ENCODE results near the gene ANKRD40CL. TPM values are rescaled to one million over a fixed set of nuclear protein-coding genes. Genes with fewer than 3 reads are reported as not detected.

ANKRD40CL gene
- polyA plus RNA-seq, 10 donors: 0.18 to 0.36 (median 0.25) TPM; not detected in 5

DNA sequence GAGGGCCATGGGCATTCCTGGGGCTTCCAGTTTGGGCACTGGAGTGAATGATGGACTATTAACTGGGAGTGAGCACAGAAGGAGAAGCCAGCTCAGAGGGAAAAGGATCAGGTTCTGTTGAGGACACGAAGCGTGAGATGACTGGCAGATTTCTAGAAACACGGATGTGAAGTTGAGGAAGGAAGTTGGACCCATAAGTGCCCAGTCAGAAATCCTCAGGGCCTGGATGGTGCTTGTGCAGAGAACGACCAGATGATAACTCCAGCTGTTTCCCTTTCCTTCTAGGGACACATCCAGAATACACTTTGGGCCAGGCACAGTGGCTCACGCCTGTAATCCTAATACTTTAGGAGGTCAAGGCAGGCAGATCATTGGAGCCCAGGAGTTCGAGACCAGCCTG is 23.3 kb upstream of the ANKRD40CL start:
- peak in 1 of 3 donors; percentile 32 for DNase-seq

DNA sequence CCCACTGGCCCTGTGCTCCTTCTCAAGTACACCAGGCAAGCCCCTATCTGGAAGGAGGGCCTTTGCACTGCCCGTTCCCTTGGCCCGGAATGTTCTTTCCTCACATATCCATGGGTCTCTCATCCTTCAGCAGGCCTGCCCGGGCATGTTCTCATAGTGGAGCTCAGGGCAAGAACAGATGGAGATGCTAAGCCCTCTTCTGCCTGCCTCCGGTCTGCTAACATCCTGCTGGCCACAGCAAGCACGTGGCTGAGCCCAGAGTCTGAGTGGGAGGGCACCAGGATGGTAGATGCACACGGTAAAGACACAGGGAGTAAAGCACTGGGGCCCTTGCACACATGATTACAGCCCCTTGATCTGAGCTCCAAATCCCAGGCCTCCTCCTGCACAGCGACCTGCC is 19.8 kb upstream of the ANKRD40CL start:
- DNase-seq: no peak

DNA sequence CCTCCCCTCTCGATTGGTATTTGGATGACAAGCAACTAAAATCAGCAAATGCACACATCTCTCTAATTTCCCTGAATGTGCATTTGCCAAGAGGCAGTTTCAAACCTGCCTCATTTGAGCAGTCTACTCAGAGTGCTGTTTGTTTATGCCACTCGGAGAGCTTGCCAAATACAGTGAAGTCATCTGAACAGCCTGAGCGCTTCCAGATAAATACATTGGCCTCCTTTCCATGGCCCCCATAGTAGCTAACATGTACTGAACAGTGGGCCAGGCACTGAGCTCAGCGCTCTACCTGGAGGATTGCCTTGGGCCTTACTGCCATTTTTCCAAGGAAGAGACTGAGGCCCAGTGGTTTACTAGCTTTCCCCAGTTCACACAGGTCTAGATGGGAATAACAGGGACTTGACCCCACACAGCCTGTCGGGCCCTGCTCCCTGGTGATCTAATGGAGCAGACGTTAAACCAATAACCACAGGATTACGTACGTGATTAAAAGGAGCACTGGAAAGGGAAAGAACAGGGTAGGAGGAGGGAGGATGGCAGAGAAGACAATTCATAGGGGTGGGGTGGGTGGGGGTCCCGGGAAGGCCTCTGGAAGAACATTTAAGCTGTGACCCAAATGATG is 18.7 kb upstream of the ANKRD40CL start:
- DNase-seq: peak in 2 of 3 donors; percentile 53 to 78

DNA sequence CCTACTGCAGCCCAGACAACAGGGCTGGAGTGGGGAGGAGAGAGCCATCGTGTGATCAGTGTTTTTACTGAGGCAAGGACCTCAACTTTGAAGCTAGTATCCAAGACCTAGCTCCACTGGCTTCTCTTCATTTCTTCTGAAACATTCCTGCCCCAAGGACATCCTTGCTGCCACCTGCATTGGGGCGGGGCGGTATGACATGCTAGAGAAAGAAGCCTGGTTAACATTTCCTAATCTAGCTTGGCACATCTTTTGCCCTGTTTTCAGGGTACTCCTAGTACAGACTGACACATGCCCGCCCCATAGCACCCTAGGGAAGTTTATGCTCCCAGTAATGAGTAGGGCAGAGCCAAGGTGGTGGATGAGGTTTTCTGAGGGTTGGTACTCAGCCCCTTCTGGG is 17.8 kb upstream of the ANKRD40CL start:
- DNase-seq: no peak

DNA sequence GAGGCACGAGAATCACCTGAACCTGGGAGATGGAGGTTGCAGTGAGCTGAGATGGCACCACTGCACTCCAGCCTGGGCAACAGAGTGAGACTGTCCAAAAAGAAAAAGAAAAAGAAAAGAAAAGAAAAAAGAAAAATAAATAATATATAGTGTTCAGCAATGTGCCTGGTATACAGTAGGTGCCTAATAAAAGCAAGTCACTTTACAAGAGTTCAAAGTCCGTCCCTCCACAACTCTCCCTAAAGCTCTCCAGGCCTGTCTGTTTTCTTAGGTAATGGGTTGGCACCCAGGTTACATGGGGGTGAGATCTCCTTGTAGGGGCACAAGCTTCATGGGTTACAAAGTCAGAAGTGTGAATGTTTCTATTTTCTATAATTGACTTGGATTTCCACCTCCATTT is 16.6 kb upstream of the ANKRD40CL start:
- no peak for DNase-seq

DNA sequence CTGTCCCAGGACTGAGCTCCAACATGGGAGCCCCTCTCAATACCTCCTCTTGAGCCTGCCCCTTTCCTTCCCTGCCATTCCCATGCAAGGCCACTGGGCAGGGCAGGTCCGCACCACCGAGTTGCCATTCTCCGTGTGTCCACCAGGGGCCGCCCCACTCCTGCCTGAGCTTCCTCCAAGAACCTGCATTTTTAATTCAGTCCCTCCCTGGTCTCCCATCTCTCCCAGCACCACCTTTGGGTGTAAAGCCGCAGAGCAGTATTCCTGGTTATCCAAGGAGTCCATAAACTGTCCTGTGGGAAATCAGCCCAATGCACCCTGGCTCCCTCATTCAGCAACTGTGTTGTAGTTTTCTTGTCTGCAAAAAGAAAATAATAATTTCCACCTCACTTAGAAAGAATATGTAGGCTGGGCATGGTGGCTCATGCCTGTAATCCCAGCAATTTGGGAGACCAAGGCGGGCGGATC is 15.9 kb upstream of the ANKRD40CL start:
- DNase-seq: peak; percentile 78 to 90 (median 85)

DNA sequence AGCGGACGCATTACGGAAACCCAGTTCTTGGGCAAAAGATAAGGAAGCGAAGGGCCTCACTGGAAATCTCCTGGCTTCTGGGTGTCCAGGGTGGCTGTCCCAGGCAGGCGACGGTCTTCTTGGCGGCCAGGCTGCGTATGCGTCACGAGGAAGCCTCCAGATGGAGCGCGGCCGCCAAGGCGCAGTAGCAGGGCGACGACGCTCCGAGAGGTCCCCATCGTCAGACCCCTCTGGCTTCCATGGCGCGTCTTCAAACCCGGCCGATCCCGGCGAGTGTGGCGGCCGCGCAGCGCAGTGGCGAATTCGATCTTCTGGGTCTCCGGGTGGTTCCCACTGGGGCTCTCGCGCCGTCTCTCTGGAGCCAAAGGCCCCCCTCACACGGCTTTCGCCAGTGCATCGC is 13.8 kb upstream of the ANKRD40CL start:
- DNase-seq: peak in 1 of 3 donors; percentile 34

DNA sequence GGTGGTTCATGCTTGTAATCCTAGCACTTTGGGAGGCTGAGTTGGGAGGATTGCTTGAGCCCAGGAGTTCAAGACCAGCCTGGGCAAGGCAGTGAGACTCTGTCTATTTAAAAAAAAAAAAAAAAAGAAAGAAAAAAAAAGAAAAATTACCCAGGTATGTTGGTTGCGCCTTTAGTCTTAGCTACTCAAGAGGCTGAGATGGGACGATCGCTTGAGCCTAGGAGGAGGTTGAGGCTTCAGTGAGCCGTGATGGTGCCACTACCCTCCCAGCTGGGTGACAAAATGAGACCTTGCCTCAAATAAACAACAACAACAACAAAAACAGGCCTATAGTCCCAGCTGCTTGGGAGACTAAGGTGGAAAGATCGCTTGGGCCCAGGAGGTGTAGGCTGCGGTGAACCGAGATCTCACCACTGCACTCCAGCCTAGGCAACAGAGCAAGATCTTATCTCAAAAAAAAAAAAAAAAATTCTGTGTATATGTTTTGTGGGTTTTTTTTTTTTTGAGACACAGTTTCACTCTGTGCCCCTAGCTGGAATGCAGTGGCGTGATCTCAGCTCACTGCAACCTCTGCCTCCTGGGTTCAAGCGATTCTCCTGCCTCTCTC is 12.5 kb upstream of the ANKRD40CL start:
- no peak for DNase-seq

DNA sequence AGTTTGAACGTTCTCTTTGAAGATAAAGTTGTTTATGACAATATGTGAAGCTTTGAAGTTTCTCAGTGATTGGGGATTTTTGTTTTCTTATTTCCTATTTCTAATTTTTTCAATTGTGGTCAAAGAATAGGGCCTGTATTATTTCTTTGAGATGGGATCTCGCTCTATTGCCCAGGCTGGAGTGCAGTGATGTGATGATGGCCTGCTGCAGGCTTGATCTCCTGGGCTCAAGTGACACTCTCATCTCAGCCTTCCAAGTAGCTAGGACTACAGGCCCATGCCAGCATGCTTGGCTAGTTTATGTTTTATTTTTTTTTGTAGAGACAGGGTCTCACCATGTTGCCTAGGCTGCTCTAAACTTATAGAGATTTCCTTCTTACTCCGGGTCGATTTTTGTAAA is 11.7 kb upstream of the ANKRD40CL start:
- no peak for DNase-seq

DNA sequence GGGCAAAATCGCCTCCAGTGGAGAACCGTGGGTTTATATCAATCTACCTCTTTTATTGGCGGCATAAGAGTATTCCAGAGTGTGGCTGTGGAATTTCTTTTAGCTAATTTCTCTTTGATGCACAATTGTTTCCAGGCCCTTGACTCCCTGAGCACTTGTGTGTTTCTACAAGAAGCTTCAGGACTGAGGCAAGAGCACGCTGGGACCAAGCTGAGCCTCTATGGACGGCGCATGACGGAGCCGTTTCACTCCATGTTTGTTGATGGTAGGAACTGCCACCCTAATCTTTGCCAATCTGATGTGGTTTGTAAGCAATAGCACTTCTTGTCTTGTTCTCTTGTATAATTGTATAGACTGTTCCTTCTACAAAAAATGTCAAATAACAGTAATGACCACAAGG is 11.2 kb upstream of the ANKRD40CL start:
- no peak for DNase-seq

DNA sequence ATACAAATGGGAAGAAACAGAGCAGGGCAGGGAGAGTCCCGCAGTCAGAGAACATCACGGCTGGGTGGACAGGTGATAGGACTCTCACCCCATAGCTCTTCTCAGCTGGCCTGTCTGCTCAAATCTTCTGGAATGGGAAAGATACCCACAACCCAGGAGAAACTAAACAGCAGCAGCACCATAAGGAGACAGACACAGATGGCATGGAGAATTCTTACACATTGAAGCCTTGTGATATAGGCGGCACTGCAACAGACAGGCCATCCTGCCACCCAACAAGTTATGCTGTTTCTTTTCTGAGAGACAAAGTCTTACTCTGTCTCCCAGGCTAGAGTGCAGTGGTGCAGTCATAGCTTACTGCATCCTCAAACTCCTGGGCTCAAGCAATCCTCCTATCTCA is 8.6 kb upstream of the ANKRD40CL start:
- no peak for DNase-seq

DNA sequence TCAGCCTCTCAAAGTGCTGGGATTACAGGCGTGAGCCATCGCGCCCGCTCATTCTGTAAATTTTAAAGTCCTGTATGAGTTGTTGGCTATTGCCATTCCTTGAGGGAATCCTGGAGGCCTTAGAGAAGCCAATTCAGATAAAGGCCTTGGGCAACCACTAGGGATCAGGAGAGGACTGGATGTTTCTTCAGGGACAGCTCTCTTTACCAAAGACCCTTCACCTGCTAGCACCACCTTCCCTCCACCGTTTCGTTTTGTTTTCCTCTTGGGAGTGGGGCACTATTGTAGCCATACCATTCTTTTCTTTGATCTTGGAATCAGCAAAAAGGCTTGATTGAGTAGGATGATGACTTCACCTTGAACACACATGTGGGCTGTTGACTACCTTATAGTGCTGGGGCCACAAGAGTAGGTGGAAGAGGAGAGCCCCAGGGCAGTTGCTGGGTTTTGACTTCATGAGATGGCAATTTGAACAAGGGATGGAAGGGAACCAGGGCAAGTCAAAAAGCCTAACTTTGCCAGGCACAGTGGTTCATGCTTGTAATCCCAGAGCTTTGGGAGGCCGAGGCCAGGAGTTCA is 7.0 kb upstream of the ANKRD40CL start:
- DNase-seq: no peak

DNA sequence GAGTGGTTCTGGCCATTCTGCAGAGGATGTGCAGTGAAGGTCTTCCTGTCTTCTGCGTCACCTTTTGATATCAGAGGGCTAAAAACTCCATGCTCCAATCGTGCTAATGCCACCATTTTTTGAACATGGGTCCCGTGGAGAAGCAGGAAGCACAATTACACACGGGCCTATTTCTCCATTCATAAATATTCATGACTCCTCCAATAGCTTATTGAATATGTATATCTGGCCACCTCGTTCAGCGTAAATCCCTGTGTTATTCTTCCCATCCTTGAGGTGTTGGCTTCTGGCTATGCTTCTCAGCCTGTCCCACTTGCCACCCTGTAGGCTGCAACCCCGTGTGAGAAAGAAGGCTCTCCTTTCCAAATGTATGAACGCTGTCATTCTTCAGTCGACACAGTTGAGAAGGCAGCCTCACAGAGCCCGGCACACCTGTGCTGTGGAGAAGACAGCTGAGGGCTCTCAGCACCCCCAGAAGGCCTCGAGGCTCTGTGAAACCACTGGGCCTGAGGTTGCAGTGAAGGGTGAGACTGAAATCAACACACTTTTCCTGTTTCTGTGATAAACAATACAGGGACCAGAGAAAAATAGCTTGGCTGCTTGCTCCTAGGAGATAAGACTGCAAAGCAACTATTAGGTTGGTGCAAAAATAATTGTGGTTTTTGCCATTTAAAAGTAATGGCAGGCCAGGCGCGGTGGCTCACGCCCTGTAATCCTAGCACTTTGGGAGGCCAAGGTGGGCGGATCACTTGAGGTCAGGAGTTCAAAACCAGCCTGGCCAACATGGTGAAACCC is 4.9 kb upstream of the ANKRD40CL start:
- no peak for DNase-seq

DNA sequence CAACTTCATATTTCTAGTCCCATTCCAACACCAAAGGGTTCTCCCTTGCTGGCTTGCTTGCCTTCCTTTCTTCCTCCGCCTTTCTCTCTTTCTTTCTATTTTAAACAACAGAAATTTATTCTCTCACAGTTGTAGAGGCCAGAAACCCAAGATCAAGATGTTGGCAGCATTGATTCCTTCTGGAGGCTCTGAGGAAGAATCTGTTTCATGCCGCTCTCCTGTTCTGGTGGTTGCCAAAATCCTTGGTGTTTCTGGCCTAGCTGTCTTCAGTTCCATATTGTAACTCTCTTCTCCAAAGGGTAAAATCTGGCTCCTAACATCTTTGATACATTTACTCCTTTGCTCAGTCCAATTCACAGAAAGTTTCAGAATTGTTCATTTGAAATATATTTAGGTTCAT is 3.0 kb upstream of the ANKRD40CL start:
- DNase-seq: no peak

DNA sequence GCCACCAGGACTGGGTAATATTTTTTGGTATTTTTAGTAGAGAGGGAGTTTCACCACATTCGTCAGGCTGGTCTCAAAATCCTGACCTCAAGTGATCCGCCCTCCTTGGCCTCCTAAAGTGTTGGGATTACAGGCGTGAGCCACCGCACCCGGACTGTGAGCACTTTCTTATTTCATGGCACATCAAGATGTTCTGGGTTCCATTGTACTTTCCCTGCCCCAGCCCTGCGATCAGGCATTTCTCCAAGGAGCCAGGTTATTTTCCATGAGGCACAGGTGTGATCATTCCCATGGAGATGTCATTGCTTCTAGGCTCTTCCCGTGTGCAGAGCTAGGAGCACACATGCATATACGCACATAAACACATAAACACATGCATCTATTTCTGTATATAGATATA is 2.6 kb upstream of the ANKRD40CL start:
- no peak for DNase-seq

DNA sequence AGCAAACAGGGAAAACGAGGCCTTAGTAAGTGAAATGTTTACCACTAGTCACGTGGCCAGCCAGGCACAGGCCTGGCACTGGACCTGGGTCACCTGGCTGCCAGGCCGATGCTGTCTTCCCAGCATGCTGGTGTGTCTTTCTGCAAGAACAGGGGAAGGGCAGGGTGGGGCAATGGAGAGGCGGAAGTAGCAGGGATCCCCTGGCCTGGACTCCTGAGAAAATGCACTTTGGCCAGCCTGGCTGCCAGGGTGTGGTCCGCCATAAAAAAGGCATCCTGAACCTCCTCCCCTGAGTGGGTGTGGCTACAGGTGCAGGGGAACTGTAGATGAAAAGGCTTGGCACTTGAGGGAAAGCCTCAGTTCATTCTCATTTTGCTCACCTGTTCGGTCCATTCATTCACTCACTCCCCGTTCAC is 1.0 kb upstream of the ANKRD40CL start:
- no peak for DNase-seq

DNA sequence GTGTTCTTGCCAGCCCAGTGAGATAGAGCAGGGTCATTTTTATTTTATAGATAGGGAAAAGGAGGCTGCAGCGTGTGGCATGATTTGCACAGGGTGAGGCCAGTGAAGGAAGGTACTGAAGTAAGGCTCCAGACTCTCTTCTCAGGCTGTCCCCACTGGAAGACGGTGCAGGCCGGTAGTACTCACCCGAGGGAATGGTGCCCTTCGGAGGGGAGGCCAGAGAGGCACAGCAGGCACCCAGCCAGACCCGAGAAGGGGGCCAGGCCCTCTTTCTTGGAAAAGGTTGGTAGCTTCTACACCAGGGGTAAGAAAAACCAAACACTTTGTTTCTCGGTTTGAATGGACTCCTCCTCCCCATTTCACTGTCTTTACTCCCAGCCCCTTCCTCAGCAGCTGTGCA is 288 bp downstream of the ANKRD40CL start:
- DNase-seq: no peak

DNA sequence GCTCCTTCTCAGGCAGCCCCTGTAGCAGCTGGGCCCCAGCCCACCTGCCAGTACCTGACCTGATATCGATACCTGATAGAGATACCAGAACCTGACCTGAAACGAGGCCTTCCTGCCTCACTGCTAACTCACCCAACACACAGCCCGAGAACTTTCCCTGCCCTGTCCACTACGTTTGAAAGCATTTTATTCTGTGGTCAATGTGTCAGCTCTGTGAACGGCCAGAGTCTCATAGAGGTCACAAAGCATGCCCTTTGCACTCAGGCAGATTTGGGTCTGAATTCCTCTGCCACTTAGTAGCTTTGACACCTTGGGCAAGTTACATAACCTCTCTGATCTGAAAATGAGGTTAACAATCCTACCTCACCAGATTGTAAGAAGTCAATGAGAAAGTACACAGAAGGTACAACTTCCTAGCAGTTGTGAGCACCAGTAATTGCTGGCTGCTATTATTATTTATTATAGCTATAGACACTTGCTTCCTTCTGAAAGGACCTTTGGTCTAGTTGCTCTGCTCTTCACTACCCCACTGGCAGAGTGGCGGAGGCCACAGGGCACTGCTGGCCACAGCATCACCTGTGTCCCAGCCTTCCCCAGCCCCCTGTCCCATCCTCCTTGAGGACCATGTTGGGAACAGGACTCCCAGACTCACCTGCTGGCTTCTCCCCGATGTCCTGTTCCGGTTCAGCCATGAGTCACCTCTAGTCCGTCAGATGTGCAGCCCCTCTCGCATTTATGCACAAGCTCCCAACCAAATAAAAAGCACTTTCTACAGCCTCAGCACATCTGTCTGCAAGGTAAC is 895 bp downstream of the ANKRD40CL start:
- no peak for DNase-seq

DNA sequence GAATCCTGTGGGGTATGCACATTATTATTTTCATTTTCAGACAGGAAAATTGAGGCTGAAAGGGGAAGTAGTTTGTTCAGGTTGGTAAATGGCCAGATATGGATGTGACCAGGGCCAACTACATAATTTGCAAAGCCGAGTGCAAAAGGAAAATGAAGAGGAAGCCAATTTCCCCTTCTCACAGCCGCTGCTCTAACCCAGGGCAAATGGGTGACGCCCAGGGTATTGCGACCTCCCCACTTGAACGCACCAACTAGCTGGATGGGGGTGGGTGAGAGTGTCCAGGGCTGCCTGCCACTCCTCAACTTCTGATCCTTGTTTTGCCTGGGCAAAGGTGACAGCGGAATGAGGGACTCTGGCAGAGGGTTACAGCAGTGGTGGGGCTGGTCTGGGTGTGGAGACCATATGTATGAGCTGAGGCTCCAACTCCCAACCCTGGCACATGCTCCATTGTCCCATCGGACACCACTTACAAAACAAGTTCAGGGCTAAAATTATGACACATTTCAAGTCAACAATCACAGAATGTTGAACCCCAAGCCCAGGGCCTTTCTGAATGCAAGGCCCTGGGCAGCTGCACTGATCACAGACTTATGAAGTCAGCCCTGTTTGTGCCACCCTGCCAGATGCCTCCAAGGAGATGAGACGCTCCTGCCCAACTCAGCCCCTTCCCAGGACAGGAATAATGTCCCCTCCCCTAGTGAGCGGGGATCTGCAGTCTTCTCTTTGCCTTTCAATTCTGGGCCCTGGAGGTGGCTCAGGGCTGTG is 1.7 kb downstream of the ANKRD40CL start:
- peak in 1 of 3 donors; percentile 57 for DNase-seq

DNA sequence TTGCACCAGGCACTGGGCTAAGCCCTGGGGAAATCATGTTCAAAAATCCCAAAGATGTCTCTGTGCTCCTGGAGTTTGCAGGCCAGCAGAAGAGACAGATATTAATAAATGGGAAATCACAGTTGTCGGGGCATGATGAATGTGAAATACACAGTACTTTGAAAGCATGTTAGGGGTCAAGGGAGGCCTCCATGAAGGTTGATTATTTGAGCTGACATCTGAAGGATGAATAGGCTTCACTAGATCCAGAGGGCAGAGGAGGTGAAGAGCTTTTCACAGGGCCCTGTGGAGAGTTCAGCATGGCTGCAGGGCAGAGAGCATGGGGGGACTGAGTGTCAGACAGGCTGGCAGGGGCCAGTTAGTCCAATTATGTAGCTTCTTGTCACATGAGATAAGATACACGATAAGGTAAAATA is 2.6 kb downstream of the ANKRD40CL start:
- DNase-seq: no peak

All from muscle of back (tissue), 11 donors.